UCSD-AML1 (cell line): ENCODE measurements around the gene STK40.

Source experiments
- DNase-seq: peaks from one replicate; lab custom pipeline; 2025; ENCODE audit not compliant: unreplicated experiment; lab: John Stamatoyannopoulos, UW

STK40 gene, protein sequence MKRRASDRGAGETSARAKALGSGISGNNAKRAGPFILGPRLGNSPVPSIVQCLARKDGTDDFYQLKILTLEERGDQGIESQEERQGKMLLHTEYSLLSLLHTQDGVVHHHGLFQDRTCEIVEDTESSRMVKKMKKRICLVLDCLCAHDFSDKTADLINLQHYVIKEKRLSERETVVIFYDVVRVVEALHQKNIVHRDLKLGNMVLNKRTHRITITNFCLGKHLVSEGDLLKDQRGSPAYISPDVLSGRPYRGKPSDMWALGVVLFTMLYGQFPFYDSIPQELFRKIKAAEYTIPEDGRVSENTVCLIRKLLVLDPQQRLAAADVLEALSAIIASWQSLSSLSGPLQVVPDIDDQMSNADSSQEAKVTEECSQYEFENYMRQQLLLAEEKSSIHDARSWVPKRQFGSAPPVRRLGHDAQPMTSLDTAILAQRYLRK

DNA sequence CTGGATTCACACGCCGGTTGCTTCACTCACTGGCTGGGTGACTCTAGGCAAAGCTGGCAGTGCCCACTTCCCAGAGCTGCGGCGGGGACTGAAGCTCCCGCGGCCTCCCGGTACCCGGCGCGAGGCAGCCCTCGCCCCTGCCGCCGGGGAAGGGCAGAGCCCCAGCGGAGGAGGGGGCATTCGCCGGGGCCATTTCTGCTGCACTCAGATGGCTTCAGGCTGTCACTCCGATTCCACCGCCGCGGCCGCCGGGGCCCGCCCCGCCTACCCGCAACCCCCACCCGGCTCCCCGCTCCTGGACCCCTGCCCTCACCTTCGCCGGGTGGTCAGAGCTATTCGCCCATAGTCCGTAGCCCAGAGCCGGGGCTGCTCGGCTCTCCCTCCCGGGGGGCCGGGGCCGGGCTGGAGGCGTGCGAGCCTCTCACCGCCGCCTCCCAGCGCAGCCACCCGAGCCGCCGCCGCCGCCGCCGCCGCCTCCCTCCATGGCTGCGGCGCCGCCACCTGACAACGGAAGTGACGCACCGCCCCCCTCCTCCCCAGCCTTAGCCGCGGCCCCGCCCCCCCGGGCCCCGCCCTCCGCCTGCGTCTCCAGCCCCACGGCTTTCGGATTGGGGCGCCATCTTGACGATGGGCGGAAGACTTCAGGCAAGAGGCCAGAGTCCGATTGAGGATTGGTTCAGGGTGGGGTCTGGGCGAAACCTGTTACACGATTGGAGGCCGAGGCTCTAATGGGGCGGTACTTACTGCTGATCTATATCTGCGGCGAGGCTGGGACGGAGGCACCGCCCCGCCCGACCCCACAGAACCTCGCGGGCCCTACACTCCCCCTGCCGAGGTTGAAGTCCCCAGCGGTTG, at the start of gene STK40:
Gene STK40 (minus strand): TSS at position 515 of the 855 bp plus-strand sequence. CDS start 24,592 bp downstream, outside the sequence.
- peak; percentile 97 for DNase-seq

DNA sequence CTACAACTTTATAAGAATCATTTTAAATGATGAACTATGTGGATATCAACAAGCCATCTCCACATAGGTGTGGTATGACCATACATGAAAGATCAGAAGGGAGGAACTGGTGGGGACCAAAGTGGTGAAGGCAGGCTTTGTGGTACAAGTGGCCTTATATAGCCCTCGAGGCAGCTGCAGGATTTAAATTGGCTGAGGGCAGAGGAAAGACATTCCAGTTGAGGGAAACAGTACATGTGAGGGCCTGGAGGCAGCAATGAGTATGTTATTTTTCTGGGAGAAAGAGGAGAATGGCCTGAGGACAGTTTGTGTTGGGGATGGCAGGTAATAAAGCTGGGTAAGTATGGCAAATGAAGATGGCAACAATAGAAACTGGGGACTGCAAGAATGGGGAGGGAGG, 47.4 kb upstream of the STK40 start:
- no peak for DNase-seq

DNA sequence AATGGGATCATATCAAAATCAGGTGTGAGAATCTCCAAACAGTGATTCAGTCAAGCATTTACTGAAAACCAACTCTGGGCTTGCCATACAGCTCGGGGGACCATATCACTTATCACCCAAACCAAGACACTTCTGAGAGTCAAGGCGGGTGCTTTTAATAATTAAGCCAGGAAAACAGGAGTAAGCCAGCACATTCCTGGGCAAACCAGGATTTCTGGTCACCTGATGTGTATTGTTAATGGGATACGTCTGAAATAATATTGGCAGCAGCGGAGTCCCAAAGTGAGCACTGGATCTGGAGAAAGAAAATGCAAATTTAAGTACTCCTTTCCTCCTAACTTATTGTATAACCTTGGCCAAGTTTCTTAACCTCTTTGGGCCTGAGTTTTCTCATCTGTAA, 46.9 kb upstream of the STK40 start:
- DNase-seq: no peak

DNA sequence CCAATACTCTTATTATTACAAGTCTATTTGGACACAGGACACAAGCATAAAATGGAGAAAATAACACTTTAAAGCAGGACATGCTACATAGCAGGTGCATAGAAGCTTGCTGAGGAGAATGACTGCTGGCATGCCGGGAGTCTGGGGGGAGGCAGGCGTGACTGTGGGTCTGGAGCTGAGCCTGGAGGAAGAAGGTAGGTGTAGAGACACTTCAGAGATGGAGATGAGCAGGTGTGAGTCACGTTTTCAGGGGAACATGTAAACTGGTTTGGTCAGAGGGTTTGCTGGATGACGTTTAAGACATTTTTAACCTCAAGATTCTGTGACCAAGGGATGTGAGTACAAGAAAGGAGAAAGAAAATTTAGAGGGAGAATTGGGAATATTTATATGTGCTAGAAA, 40.1 kb upstream of the STK40 start:
- no peak for DNase-seq

DNA sequence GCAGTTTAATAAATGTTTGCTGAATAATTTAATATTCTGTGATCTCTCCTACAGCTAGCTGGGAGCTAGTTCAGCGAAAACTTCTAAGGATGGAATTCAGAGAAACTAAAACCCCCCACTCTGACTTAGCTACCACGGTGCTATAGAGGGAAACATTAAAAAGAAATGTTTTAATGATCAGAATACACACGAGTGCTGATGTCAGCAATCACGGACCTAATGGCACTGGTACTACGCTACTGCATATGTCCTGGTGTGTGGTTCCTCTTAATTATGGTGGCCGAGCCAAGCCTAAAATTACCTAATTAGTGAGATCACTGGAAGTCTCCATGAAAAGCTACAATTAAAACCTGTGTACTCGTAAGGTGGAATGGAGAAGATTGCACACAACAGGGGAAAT, 35.9 kb upstream of the STK40 start:
- DNase-seq: no peak

DNA sequence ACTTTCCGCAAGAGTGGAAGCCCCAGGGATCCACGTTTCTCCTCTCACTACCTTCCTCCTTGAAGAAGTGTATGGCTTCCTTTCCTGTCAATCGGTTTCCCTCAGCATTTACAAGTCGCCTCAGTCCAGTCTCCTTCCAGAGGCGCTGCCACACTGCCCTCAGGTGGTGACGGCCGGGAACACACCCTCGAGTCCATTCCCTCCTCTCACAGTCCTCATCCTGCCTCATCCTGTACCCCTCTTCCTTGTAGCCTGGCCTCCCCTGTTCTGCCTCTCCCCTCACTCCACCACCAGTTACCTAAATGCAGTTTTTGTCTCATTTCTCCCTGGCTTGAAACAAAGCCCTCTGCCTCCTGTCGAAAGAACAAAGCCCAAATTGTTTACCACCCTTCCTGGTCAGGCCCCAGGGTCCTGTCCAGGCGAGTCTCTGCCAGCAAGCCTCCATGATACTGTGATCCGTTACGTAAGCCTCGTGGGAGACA, 35.2 kb upstream of the STK40 start:
- DNase-seq: peak; percentile 89

DNA sequence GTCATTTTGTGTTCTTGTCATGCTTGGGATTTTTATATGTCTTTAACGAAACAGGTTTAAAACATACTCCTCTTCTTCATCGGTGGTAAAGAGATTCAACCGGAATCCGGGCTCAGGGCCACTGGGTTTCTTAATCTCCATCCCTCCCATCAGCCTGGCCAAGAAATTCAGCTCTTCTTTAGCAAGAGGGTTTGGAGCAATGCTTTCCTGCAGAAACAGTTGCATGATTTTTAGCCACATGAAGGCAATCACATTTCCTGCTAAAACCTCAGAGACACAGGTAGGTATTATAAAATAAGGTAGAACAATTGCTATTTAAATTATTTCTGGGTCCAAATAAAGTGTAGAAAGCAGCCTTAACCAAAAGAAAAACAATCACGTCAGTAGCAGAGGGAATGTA, 34.7 kb upstream of the STK40 start:
- no peak for DNase-seq

DNA sequence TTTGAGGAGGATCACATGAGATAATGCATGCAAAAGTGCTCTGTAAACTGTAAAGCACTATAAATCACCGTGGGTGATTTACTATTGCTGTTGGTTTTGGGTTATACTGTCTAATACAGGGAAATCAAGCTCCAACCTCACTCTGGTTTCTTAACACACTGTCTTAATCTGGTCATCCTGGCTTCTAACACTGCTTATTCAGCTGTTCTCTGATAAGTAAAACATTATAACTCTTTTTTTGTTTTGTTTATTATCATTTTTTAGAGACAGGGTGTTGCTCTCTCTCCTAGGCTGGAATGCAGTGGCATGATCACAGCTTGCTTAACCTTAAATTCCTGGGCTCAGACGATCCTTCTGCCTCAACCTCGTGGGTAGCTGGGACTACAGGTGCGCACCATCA, 33.8 kb upstream of the STK40 start:
- no peak for DNase-seq

DNA sequence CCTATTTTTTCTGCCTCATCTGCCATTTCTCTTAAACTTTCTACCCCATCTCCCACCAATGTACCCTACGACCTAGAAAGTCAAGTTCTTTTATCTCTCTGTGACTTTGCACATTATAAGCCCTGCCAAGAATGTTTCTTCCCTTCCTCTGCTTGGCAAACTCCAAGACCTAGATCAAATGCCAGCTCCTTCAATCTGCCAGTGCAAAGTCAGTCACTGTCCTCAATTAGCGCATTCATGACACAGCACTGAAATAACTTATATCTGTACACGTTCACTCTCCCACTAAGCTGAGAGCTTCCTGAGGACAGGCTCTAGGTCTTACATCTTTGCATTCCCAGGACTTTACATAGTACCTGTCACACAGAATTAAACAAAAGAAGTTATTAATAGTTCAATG, 33.4 kb upstream of the STK40 start:
- DNase-seq: no peak

DNA sequence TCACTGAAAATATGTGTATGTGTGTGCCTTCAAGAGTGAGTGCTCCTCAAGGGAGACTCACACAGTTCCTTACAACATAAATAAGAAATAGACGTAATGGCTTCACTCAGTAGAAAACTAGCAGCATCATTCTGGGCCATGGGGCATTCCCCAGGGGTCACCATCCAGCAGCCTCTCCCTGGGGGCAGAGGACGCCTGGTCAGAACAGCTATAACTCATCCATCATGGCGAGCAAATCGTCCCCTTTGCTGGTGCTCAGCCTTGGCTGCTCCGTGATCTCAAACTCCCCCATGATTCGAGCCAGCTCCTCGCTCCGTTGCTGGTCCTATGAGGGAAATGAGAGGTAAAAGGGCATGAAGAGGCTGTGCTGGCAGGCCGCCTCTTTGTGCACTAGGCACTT, 32.2 kb upstream of the STK40 start:
- DNase-seq: no peak

DNA sequence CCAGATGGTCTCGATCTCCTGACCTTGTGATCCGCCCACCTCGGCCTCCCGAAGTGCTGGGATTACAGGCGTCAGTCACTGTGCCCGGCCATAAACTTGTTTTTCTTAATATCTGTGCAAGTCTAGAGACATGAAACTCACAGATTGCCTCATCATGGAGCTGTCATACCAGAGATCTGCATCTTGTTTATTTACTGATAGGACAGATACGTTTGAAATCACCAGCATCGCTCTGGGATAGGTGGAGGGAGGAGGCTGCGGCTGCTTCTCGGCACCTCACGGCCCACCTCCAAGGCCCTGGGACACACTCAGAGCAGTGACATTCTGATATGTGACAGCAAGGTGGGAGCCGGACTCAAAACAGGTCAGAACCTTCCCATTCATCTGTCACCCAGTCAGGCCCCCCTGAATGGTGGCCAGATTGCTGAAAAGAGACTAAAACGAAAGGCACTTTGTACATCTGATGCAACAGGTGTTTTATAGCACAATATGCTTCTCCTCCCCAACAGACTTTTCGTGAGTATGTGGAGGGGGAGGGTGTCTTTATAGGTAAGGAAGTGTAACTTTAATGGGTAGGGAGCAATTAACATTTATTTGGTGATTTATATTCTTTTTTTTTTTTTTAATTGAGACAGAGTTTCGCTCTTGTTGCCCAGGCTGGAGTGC, 30.1 kb upstream of the STK40 start:
- no peak for DNase-seq

DNA sequence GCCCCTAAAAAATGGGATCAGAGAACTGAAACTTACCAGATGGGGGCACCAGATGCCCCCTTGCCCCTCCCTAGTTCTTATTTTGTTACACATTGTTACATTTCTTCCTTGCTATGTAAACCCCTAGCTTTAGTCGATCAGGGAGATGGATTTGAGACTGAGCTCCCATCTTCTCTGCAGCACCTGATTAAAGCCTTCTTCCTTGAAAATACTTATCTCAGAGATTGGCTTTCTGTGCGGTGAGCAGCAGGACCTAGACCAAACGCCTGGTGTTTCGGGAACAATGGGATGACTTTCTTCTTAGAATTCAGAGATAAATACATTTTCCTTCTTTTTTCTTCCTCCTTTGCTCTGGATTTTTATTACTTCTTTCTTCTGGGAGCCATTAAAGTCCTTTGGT, 28.7 kb upstream of the STK40 start:
- DNase-seq: no peak

DNA sequence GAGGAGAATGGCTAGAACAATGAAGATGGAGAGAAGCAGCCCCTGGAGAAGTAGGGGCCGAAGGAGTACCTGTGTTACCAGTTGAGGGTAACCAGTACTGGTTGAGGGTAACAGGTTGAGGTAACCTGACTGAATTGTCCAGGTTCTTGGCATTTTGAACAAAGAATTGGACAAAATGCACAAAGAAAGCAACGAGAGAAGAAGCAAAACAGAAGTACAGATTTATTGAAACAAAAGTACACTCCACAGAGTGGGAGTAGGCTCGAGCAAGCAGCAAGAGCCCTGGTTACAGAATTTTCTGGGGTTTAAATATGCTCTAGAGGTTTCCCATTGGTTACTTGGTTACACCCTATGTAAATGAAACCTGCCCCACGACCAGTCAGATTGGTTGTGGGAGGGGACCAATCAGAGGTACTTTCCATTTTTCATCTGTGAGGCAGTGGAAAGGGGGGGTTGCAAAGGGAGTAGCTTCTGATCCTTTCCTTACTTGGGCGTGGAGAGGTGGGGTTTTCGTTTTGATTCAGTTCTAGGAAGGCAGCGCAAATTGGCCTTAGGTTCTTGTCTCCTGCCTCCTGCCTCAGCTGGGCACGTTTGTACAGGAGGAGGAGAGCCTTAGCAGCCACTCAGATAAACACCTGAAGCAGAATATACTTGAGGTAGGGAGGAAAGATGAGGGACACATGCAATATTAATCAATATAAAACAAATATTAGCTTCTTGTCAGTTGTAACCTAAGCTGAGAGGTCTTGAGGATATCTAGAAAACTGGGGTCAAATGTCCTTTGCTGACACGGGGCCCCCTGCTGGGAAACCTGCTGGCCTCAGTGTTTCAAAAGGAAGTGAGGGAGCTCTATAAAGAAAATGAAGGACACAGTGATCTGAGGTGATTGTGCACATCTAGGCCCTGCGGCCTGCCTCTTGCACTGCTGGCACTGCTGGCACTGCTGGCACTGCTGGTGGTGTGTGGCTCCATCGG, 26.2 kb upstream of the STK40 start:
- no peak for DNase-seq

DNA sequence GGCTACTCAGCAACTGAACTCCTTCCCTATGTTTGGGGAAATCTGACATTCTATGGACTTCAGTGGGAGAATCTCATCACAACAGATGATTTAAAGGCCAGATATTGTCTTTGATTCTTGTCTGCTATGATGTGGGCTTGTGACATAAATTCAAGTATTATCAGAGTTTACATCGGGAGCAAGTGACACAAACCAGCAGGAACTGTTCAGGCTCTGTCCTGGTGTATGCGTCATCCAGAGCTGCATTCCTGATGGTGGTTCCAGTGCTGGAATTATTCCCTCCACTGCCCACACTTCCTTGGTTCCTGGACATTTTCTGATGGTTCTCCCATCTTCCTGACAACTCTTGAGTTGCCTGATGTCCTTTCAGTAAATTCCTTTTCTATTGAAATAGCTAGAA, 22.8 kb upstream of the STK40 start:
- no peak for DNase-seq

DNA sequence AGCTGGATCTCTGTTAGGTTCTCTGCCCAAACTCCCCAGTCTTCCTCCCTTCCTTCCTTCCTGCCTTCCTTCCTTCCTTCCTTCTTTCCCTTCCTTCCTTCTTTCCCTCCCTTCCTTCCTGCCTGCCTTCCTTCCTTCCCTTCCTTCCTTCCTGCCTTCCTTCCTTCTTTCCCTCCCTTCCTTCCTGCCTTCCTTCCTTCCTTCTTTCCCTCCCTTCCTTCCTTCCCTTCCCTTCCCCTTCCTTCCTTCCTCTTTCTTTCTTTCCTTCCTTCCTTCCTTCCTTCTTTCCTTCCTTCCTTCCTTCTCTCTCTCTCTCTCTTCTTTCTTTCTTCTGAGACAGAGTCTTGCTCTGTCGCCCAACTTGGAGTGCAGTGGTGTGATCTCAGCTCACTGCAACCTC, 20.7 kb upstream of the STK40 start:
- no peak for DNase-seq

DNA sequence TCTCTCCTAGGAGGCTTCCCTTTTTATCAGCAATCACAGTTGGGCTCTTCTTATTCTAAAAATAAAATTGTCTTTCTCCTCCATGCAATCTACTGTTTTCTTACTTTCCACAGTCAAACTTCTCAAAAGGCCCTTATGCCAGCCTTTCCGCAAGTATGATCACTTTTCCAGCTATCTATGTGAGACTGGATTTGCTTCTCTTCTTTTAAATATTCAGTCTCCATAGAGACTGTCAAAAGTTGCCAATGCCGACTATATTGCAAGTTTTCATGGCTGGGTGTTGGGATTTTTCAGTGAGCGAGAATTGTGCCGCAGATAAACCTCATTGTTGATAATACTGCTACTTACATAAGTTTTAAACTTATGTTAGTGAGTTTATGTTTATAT, 16.8 kb upstream of the STK40 start:
- no peak for DNase-seq

DNA sequence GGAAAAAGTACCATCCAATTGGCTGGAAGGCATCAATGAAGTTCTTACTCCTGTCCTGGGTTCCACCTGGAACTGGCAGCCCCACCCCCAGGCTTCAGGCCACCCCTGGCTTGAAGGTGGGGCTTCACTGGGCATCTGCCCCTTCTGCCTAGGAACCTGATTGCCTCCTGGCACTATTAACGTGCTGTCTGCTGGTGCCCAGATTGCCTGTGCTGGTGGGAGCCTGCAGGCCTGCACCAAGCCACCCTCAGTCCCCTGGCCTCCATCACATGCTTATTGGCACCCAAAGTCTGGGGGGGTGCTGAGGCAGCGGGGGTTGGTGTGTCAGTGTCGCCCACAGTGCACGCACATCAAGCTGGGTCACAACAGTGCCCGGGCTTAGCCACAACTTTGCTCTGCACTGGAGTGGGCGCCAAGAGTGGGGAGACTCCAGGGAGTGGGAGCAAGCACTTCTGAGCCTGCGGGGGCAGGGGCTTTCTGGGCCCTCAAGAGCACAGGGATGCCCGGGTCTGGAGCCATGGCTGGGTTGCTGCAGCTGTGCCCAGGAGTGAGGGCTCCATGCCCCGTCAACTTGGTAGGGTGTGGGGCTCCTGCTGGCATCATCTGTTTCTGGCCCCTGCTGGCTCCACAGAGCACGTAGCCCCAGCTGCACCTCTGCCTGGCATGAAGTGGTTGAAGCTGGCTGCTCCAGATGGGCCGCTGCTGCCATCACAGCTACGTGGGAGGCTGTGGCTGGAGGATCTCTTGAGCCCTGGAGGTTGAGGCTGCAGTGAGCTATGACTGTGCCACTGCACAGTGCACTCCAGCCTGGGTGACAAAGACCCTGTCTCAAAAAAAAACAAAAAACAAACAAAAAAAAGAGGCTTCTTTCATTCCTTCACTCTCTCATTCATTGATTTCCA, 16.1 kb upstream of the STK40 start:
- no peak for DNase-seq

DNA sequence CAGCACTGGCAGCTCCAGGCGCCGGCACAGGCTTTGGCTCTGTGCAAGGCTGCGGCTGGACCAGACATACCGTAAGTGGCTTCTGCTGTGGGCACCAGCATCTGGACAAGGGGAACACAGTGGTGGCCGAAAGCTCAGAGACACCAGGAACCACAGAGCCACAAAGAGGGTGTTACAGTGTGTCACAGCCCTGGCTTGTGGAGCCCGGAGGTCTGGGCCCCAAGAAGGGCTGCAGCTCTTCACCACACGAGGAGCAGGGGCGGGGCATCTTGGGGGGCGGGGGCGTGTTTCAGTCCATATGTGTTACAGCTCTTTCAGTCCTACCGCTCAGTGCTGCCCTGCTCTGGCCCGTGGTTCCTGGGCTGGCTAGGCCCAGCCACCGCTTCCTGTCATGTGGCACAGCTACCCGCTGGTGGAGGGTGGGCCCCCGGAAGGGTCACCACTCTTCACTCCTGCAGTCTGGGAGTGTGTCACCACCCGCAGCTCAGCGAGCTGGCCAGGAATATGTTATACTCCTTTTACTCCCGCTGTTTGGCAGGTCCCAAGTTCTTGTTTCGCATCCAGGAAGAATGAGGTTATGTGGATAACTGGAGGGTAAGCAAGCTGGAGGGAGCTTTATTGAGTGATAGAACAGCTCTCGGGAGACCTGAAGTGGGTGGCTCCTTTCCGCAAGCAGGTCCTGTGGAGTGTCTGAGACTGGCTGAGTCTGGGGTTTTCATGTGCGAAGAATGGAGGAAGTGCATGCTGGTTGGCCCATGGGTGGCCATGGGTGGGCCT, 15.3 kb upstream of the STK40 start:
- peak; percentile 95 for DNase-seq

DNA sequence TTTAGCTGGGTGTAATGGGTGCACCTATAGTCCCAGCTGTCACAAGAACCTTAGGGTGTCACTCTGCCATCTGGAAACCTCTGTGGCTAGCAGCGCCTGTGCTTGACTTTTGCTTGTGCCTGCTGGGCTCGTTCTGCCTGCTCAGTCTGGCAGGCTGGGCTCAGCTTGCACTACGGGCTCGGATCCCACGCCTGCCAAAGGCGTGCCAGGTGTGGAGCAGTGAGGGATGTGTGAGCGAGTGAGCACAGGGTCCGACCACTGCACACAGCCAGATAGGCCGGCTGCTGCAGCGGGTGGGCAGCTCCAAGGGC, 14.7 kb upstream of the STK40 start:
- DNase-seq: no peak
